AG04450 (cell line): ENCODE data around the gene OTULIN. TPM values are rescaled to one million over a fixed set of nuclear protein-coding genes. Genes with fewer than 3 reads are reported as not detected.

Experiments
- CTCF ChIA-PET: fragments of 300-600, 350-600 bp; formaldehyde crosslinking; extraction: SDS; loops from one replicate; lab custom pipeline; 2022; ENCODE audit warnings: antibody characterized with exemption, inconsistent platforms; lab: Charles Lee
- POLR2A ChIA-PET: fragments of 350-600 bp; formaldehyde crosslinking; extraction: SDS; loops from one replicate; lab custom pipeline; 2021; ENCODE audit warnings: antibody characterized with exemption, inconsistent platforms; lab: Yijun Ruan, JAX
- DNase-seq: peaks from one replicate; pipeline ENCODE4 v3.0.0-alpha.2; 2011; ENCODE audit warnings: low read depth, low spot score
- H3K27ac ChIP-seq: one replicate; pipeline ENCODE4 v1.5.1; 2012; ENCODE audit warnings: low read depth, low read length, control low read depth
- H3K27me3 ChIP-seq: one replicate; pipeline ENCODE4 v1.6.0; 2012; ENCODE audit warnings: low read length; ENCODE audit not compliant: control insufficient read depth, insufficient read depth
- H3K4me3 ChIP-seq: 2 replicates; pipeline ENCODE4 v1.5.1; 2011; ENCODE audit warnings: mild to moderate bottlenecking, low read depth, low read length, control low read depth
- H3K9me3 ChIP-seq: 2 replicates; pipeline ENCODE4 v1.5.1; 2012; ENCODE audit warnings: low read length; ENCODE audit not compliant: control insufficient read depth, insufficient read depth
- CTCF ChIP-seq: IDR thresholded peaks from 2 replicates; pipeline ENCODE4 v1.5.1; 2011; ENCODE audit warnings: low read depth, low read length, control low read depth, inconsistent platforms
- polyA plus RNA-seq: library from polyadenylated mRNA; depleted of rRNA; stranded (reverse); fragments of >200 nt; gene quantifications from 2 replicates; pipeline ENCODE4 v1.2.3, GENCODE V29; 2011

The OTULIN gene
- polyA plus RNA-seq, 1 experiment = 14.0 TPM

- H3K27ac ChIP-seq = no peak overlapping the region
- POLR2A ChIA-PET = interaction anchor here (0.7 kb wide), 1 partner anchor 12 kb away, joined by 3 read pairs; no protein-coding TSS in a partner anchor
- CTCF ChIA-PET = interaction anchor here (1.4 to 3.0 kb wide), 5 partner anchors 18 to 306 kb away, joined by 4 to 15 read pairs (median 8); no protein-coding TSS in a partner anchor
Measured at GRCh38 chr5:14708551-14708950, 44.0 kb downstream of the OTULIN start.

DNA sequence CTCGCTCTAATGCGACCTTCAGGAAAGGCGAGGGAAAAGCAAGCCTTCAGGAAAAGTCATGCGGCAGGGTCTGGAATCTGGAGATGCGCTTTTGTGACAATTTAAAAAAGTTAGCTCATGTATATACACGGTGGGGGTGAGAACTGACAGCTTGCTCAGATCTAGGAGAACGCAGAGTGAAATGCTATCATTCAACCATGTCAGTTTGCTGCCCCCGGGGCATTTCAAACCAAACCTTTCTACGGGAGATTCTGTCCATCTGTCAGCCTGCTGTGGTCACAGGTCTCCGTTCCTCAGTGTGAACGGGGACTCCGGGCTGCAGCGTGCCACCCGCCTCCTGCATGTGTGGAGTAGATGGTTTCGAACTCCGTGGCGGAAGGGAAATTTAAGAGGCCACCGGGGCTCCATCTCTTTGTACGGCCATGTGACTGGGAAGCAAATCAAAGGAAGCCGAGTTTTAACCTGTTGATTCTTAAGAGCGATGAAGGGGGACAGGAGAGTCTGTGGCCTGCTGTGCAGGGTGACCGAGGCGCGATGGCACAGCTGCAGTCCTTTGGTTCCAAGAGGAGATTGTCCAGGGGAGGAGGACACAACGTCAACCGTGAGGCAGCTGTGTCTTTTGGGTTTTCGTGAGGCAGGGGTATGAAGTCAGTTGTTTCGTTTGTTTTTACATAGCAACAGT, 45.9 kb downstream of the OTULIN start:
- no peaks in the 10 kb centered on the region; the same call in 1 of the 2 replicates for H3K9me3 ChIP-seq
- H3K4me3 ChIP-seq = no peak overlapping the region
- ChIA-PET POLR2A (no interaction called here), CTCF (interaction anchor here (0.8 to 2.8 kb wide), 3 partner anchors 17 to 293 kb away, joined by 3 to 15 read pairs (median 3); no protein-coding TSS in a partner anchor)
- no peak for DNase-seq
- no peaks in the 10 kb centered on the region for H3K27me3 ChIP-seq
- no peak overlapping the region for H3K27ac ChIP-seq
- TF ChIP-seq CTCF = no peak

More at GRCh38 chr5:14708551-14708950, 44.0 kb downstream of the OTULIN start:
- TF ChIP-seq CTCF = no peak
- no peak overlapping the region for H3K4me3 ChIP-seq
- H3K9me3 ChIP-seq = no peaks in the 10 kb centered on the region; the same call in 1 of the 2 replicates
- no peaks in the 10 kb centered on the region for H3K27me3 ChIP-seq
- DNase-seq = no peak

DNA sequence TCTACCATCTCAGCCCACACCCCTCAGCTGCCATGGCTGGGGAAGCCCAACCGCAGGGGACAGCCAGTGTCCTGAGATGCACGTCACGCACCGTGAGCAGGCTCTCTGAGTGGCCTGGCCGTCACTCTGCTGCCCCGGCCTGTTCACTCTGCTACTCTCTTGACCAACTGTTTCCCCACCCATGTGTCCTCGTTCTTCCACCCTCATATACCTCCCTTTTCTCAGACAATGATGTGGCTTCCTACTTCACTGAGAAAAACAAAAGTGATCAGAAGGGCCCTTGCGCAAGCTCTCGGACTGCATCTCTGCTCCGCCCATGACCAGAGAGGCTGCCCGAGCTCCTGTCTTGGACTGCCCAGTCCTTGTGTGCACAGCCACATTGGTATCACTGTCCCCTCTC, 47.6 kb downstream of the OTULIN start:
- Histone ChIP-seq H3K4me3 (no peak overlapping the region), H3K9me3 (no peaks in the 10 kb centered on the region; the same call in 1 of the 2 replicates), H3K27ac (no peak overlapping the region), H3K27me3 (no peaks in the 10 kb centered on the region)
- TF ChIP-seq CTCF = no peak
- DNase-seq = no peak
- ChIA-PET POLR2A (no interaction called here), CTCF (no interaction called here)

GRCh38 chr5:14712666-14713065, 48.1 kb downstream of the OTULIN start:
- Histone ChIP-seq H3K9me3 (no peaks in the 10 kb centered on the region; the same call in 1 of the 2 replicates), H3K27ac (no peak overlapping the region), H3K4me3 (no peak overlapping the region), H3K27me3 (no peaks in the 10 kb centered on the region)
- CTCF ChIA-PET = no interaction called here
- no peak for DNase-seq
- POLR2A ChIA-PET = no interaction called here
- no peak for TF ChIP-seq CTCF
